C4-2B (cell line): ENCODE measurements around the gene SPATA31D1.

ENCODE experiments used
- CTCF ChIP-seq: fragments of 450-650 bp; conservative IDR thresholded peaks from 2 replicates; pipeline ENCODE4 v1.5.1; 2017; ENCODE audit warnings: mild to moderate bottlenecking
- ZFX ChIP-seq: fragments of 450-650 bp; IDR thresholded peaks from 2 replicates; pipeline ENCODE4 v1.6.1; 2017

DNA sequence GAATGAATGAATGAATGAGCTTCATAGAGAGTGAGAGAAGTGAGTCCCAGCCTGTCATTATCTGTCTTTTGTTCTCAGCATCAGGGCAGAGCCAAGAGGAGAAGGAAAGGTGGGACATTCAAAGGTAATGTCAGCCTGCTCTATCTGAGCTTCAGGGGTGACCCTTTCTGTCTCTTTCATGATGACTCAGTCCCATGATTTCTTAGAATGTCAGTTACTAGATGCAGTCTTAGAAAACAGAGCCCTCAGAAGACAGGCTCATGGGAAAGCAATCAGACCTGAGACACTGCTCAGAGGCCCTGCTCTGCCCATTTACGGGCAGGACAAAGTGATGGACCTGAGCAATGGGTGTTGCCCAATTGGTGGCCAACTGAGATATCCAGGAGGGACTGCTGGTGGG is 1.1 kb downstream of the SPATA31D1 start:
- TF ChIP-seq CTCF (no peak), ZFX (no peak)
